ENCODE results near the gene EN2.
A peak's percentile ranks its signal among the peaks of the same experiment; 100 is the strongest.

Gene EN2

DNA sequence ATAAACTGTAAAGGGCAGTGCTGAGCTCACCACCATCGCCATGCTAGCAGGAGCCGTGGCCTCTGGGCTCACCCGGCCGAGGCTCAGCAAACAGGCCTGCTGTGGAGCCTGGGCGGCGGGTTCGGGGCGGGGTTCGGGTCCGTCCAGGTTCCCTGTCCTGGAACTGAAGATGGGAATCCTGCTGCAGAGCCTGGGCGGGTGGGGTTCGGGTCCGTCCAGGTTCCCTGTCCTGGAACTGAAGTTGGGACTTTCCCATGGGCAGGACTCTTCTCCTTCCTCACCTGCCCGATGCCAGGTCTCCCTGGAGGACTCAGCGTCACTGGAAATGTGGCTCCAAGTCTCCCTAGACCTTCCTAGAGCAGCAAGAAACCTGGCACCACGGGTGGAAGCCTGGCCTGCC, 36.6 kb downstream of the EN2 start:
- no peak for DNase-seq (ENCODE audit: low read depth, low spot score)

DNA sequence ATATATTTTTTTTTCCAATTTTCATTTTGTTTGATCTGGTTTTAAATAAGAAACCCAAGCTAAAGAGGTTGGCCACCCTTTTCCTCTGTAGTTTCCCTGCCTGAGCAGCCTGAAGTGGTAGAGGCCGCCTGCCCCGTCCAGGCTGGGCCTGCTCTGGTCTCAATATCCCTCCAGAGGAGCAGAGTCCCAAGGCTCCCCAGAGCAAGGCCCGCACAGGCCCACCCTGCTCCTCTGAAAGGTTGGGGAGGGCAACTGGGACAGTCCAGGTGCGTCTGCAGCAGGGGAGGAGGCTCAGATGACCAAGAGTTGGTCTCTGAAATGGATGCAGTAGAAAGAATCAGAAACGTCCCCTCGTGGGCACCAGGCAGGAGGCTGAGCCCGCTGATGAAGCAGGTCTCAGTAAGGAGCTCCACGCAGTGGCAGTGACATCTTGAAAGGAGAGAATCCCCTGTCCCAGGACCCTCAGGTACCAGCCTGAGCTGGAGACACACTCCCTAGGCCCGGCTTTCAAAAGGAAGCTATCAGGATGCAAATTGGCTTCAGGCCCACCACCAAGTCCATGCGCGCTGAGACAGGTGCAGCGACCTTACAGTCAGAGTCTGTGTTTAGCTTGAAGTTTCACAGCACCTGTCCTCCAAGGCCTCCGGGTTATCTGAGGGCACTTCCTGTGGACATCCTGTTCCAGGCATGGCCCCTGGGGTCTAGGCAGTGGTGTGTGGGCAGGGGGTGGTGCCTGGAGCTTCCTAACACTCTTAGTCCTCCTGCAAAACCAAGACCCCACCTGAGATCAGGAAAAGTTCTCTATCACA, 37.7 kb downstream of the EN2 start:
- no peak overlapping the region for H3K4me3 ChIP-seq (ENCODE audit: low read length)
- no peak for DNase-seq (ENCODE audit: low read depth, low spot score)

More for the DNA sequence above, 36.6 kb downstream of the EN2 start:
- no peak overlapping the region for H3K4me3 ChIP-seq (ENCODE audit: low read length)

DNA sequence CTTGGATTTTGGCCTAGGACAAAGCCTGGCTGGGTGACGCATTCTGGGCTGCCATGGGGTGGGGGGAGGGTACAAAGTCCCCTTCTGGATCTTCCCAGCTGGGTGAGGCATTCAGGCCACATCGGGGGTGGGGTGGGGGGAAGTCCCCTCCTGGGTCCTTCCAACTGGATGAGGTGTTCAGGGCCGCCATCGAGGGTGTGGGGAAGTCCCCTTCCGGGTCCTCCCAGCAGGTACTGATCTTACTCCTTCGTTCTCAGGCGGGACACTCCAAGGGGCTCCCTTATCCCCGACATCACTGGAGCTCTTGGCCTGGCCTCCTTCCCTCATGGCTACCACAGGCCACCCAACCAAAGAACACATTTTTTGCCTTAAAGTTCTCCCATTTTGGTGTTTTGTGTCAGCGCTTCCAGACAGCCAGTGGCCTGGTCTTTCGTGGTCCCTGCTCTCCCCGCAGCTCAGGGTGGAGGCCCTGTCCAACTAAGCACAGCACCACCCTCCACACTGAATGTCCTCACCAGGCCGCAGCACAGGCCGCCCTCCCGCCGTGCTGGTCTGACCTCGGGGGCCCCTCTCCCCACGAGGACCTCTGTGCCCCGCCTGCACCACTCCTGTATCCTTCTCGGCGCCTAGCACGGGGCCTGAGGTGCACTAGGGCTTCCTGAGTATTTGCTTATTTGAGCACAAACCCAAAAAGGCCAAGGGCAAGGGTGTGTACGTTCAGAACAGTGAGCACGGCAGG, 38.5 kb downstream of the EN2 start:
- DNase-seq (ENCODE audit: low read depth, low spot score): no peak
- no peak overlapping the region for H3K4me3 ChIP-seq (ENCODE audit: low read length)

DNA sequence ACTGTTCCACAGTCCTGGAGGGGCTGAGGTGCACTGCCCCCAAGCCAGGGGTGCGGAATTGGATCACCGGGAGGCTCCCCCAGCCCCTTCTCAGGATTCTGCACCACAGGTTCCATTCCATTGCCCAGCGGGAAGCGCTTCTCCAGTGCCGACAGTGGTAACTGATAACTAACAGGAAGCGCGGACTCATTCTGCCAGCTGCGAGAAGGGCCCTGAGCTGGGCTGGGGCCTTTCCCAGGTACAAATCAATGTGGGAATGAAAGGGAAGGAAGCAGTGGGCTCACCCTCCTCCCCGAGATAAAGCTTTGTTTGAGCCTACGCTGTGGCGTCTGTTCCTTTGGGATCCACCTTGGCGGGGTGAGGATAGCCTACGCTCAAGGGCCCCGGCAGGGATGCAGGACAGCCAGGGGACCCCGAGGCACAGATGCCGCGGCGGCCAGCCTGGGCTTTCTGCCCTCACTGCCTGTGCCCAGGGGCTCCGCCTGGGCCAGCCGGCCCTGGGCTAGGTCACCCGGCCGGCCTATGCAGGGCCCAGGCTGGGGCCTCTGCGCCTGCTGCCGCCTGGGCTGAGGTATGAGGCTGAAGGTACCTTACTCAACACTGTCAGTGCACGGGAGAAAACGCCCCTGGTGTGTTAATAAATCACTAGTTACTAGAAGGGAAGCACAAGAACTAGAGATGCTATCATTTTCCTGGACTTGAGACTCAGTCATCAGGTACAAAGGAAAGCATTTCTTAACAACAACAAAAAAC, 39.4 kb downstream of the EN2 start:
- no peak overlapping the region for H3K4me3 ChIP-seq (ENCODE audit: low read length)
- DNase-seq (ENCODE audit: low read depth, low spot score): no peak

DNA sequence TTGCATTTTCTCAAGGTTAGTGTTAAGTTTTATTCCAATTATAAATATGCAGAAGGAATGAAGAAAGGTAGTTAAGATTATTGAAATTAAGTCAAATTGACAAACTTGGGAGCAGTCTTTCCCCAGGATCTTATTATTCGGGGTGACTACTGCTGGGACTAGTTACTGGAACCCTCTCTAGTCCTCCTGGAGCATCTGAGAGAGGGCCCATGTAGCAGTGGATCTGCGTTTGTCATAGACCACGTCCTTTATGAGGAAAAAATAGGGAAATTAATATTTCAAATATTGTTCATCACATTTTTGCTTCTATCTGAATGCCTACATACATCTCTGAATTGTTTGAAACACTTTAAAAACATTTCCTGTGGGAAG, 47.5 kb downstream of the EN2 start:
- no peak overlapping the region for H3K4me3 ChIP-seq (ENCODE audit: low read length)
- DNase-seq (ENCODE audit: low read depth, low spot score): no peak

DNA sequence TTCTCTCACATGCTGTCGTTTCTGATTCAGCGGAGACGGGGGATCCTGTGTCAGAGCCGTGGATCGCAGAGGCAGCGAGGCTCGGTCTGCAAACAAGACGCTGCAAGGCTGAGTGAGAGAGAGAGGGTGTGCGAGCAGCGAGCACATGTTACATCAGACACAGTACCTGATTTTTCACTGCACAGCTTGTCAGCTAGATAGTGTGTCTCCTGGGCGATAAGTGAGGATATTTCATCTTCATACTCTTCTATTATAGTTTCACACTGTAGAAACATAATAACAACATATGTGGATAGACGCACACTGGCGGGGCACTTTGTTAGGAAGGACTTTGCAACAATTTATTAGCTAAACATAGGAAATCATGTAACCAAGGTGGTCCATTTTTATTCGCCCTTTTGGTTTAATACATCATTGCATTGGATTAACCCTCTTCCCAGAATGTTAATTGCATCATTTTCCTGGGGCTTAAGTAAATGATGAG, 49.0 kb downstream of the EN2 start:
- H3K4me3 ChIP-seq (ENCODE audit: low read length): no peak overlapping the region
- DNase-seq (ENCODE audit: low read depth, low spot score): peak; percentile 18

DNA sequence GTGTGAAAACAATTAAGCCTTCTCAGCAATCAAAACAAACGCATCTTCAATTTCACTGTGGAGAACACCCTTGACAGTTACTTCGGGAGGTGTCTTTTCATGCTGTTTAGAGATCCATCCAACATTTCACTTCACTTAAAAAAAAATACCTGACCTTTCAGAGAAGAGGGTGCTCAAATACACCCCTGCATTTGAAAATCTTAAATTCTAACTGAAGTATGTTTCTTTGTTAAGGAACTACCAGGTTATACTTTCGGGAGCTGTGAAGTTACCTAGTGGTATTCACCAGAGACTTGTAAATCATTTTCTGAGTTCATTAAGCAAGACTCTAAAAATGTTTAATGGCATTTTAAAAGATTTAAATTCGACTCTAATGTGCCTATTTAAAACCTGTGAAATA, 49.6 kb downstream of the EN2 start:
- DNase-seq (ENCODE audit: low read depth, low spot score): no peak
- no peak overlapping the region for H3K4me3 ChIP-seq (ENCODE audit: low read length)

DNA sequence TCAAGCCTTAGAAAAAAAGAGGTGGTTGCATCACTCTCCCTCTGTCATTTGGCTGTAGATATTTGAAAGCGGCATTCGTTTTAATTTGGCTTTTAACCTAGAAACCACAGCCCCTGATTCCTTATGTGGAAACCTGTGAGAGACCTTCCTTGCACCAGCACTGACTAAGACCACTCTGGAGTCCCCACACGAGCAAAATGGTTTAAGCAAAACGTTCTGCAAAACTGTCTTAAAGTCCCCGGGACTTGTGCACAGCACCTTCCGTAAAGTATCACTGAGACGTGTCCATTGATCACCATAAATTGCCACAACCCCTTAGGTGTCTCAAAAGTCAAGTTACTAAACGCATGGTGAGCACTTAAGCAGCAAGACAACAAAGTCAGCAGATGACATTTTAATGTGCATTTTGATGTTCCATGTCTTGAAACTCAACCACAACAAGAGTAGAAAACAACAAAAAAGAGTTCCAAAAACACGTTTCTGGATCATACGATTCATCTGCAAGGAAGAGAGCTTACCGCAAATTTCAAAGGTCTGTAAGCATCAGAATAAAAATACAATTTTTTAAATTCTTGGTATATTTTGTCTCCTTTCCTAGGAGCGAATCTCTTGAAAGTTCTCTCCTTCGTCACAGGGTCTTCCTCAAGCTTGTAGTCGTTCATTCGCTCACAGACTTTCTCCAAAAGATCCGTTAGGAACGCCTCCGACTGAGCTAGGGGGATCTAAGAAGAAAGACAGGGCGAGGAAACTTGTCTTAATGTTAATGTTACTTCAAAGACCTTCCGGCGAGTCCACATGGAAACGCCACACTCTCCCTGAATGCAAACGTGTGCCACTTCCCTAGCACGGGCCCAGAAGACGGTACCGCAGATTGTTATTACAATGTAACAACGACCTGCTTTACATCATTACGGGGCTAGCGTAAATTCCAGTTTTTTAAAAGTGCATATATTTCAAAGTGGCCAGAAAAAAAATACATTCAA, 50.7 kb downstream of the EN2 start:
- H3K4me3 ChIP-seq (ENCODE audit: low read length): no peak overlapping the region
- DNase-seq (ENCODE audit: low read depth, low spot score): peak; percentile 24

DNA sequence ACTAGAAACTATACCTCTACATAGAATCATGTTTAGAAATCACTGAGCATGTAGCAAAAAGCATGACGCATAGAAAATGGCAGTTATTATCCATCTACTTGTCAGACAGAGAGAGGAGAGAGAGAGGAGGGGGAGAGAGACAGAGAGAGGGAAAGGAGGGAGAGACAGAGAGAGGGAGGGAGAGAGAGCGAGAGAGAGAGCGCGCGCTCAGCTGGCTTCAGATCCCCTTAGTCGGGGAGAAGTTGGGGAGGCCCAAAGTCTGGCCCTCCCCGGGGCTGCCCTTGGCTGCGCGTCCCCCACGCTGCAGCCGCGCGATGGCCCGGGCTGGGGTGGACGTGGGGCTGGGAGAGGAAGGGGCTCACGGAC, 51.4 kb downstream of the EN2 start:
- no peak overlapping the region for H3K4me3 ChIP-seq (ENCODE audit: low read length)

DNA sequence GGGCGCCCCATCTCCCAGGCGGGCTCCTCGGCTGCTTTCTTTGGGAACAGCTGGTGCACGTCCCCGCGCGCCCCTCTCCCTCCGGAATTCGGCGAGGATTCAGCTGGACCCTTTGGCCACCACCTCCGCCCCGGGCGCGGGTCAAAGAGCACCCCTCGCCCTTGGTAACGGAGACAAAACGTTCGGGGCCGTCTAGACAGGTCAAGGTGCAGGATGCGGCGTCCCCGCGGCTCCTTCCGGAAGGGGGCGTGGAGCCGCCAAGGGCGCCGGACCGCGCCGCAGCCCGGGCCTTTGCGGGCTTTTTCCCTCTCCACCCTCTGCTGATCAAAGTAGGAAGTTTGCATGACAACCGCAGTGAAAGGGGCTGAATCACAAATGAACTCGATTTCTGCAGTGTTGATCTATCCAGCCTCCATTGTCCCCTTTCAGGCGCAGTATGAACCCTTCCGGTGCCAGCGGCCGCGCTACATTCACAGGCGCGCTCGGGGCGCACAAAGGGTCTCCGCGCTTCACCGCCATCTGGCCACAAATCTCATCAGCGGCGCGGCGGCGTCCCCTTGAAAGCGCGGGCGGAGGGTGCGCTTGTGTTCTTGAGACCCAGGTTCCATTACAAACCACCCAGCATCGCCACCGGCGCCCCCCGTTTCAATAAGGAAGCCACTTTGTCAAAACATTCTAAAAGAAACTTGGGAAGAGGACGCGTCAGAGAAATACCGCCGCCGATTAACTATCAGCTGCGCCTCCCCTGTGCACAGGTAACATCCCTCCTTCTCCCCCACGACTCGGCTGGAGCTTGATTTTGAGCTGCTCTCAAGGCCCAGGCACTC, 52.0 kb downstream of the EN2 start:
- no peak overlapping the region; the same call in 1 of the 2 replicates for H3K4me3 ChIP-seq (ENCODE audit: low read length)
- no peak for DNase-seq (ENCODE audit: low read depth, low spot score)

More for the DNA sequence above, 51.4 kb downstream of the EN2 start:
- no peak for DNase-seq (ENCODE audit: low read depth, low spot score)

DNA sequence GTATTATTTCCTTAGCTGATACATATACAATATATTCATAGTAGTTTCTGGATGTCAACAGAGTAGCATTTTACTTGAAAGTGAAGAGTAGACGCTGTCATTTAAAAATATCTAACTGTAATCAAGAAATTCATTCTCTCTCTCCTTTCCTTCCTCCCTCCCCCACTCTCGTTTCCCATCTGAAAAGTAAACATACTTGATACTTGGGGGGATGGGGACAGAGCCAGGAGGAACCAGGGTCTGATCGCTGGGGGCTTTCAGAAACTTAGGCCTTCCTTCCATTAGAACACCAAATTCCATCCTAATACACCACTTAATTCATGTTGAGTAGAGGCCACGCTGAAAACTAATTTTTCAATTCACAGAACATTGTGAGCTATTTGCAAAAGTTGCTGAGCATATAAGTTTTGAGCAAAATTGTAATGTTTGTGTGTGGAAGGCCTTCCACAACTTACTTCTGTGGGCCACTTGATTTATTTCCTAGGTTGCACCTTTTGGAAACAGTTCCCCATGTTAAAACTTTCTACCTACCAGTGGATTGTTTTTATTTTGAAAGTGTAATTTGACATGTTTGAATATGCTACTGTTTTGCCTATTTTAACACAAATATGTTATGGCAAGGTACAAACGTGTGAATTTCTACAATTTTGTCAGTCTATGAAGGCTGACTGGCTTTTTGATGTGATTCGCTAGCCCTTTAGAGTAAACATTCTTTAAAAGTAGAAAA, 53.2 kb downstream of the EN2 start:
- DNase-seq (ENCODE audit: low read depth, low spot score): no peak
- H3K4me3 ChIP-seq (ENCODE audit: low read length): no peak overlapping the region

DNA sequence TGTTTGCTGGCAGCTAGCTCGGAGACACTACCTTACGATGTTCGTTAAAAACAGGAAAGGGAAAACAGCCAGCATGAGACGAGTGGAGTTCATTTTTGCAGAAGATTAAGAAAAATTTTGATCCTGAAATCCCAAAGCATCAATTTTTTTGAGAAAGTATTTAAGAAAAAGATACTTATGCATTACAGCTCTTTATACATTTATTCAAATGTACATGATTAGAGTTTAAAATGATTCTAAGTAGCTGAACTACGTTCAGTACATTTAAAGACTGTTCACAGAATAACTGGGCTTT, 53.7 kb downstream of the EN2 start:
- DNase-seq (ENCODE audit: low read depth, low spot score): no peak
- H3K4me3 ChIP-seq (ENCODE audit: low read length): no peak overlapping the region

DNA sequence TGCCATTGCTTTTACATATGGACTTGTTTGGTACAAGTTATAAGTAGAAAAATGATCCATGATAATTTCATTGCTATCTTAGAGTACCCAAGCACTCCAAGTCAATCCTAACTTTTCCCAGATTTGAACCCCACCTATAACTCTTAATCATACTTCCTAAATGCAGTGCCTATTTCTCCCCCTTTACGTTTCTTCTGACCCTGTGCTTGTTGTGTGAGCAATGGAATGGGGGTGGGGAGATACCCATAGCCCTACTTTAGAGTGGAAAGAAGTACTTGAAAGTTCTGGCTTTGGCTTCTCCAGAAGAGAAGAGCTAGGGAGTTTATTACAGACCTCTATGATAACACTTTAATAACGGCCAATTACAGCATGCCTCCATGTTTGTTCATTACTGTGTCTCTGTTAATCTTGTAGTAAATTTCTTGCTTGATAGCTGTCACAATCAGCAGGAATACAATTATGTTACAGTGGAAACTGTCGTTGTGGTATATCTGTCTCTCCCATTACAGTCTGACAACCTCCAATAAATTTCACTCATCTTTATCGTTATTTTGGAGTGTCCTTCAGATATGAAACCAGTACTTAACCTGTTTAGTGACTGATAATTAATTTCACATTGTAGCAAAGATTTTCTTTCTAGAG, 54.4 kb downstream of the EN2 start:
- no peak overlapping the region for H3K4me3 ChIP-seq (ENCODE audit: low read length)
- no peak for DNase-seq (ENCODE audit: low read depth, low spot score)

DNA sequence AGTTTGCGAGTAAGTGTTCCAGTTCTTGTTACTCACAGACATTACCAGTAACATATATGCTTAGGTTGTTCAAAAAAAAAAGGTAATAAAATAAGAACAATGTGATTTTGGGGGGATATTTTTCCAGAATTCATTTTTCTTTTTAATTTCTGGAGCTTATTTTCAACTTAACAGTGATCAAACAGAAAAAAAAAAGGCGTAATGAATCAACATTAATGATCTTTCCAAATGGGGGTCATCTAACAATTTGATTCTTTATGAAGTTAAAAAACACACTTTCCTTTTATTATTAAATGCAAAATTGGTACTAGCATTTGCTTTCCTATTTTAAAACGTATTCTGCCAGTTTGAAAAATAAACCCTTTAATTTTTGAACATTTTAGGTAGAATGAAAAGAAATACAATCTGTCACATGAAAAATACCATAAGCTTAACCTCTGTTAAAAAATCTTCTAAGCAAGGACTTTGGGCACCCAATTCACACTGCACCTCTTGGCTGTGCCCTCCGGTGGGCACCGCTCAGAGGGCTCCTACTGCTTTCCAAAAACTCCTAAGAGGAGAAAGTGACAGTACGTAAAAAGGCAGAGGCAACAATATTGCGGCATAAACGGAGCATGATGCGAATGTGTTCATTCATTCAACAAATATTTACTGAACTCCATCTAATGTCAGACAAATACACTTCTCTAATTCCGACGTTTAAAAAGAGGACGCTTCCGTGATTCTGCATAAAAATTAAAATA, 55.8 kb downstream of the EN2 start:
- DNase-seq (ENCODE audit: low read depth, low spot score): no peak
- H3K4me3 ChIP-seq (ENCODE audit: low read length): no peak overlapping the region

DNA sequence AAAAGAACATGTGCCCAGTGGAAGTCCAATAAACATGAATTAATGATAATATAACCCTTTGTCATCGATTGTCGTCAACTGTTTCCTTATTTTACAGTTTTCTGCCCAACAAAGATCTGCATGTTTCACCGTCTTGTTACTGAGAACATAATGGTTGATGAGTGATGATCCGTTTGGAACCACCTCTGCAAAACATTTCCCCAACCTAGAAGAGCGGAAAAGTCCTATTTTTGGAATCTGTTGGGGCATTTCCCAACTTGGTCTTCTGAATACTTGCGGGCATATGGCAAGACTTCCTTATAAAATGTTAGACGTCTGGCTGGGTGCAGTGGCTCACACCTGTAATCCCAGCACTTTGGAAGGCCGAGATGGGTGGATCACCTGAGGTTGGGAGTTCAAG, 56.4 kb downstream of the EN2 start:
- H3K4me3 ChIP-seq (ENCODE audit: low read length): no peak overlapping the region
- no peak for DNase-seq (ENCODE audit: low read depth, low spot score)
